Neuronal stem cell (in vitro differentiated cells): Measurements from ENCODE around the gene IGSF9.

ENCODE experiments used
- DNase-seq: peaks from one replicate; pipeline ENCODE4 v3.0.0-alpha.2; 2013; ENCODE audit warnings: low spot score
- H2AFZ ChIP-seq: one replicate; pipeline ENCODE4 v1.6.1; 2013; ENCODE audit warnings: mild to moderate bottlenecking, low read length, inconsistent platforms
- H2AK5ac ChIP-seq: 2 replicates; pipeline ENCODE4 v1.6.1; 2013; ENCODE audit warnings: low read depth, mild to moderate bottlenecking, inconsistent platforms, low read length, moderate library complexity, mixed read lengths
- H2BK120ac ChIP-seq: 2 replicates; pipeline ENCODE4 v1.6.1; 2013; ENCODE audit warnings: low read depth, mild to moderate bottlenecking, inconsistent platforms, low read length, moderate library complexity, mixed read lengths
- H2BK12ac ChIP-seq: one replicate; pipeline ENCODE4 v1.6.1; 2013; ENCODE audit warnings: low read length, inconsistent platforms
- H2BK15ac ChIP-seq: 2 replicates; pipeline ENCODE4 v1.6.1; 2013; ENCODE audit warnings: mild to moderate bottlenecking, low read length, inconsistent platforms, mixed read lengths
- H2BK5ac ChIP-seq: one replicate; pipeline ENCODE4 v1.6.1; 2013; ENCODE audit warnings: inconsistent platforms, mild to moderate bottlenecking, low read length, moderate library complexity
- H3K14ac ChIP-seq: one replicate; pipeline ENCODE4 v1.6.1; 2013; ENCODE audit warnings: low read length, inconsistent platforms
- H3K18ac ChIP-seq: 2 replicates; pipeline ENCODE4 v1.6.1; 2013; ENCODE audit warnings: low read length, inconsistent platforms
- H3K23ac ChIP-seq: 2 replicates; pipeline ENCODE4 v1.6.1; 2013; ENCODE audit warnings: low read depth, mild to moderate bottlenecking, mixed read lengths, low read length, inconsistent platforms; ENCODE audit not compliant: poor library complexity
- H3K27ac ChIP-seq: replicated peaks from 3 replicates; pipeline ENCODE4 v1.5.1; 2013; ENCODE audit warnings: low read length, inconsistent platforms
- H3K27me3 ChIP-seq, 3 experiments: 2 replicates each; pipeline ENCODE4 v1.6.1; 2013; ENCODE audit warnings: low read length in 3 of 3, mild to moderate bottlenecking in 2 of 3, inconsistent platforms in 1 of 3, low read depth in 1 of 3, mixed read lengths in 1 of 3, moderate library complexity in 1 of 3; ENCODE audit not compliant: control insufficient read depth in 3 of 3, insufficient read depth in 3 of 3
- H3K36me3 ChIP-seq, 2 donors: replicated peaks in 1 of 2; 2 replicates each; pipeline ENCODE4 v1.6.1; 2013; ENCODE audit warnings: low read length in 2 of 2; ENCODE audit not compliant: control insufficient read depth in 2 of 2, insufficient read depth in 2 of 2
- H3K4ac ChIP-seq: 2 replicates; pipeline ENCODE4 v1.6.1; 2013; ENCODE audit warnings: inconsistent platforms, mild to moderate bottlenecking, low read length, moderate library complexity
- H3K4me1 ChIP-seq, 2 donors: 1 replicate in 1 of 2; 2 replicates in 1 of 2; pipeline ENCODE4 v1.6.1; 2013; ENCODE audit warnings: low read length in 2 of 2, low read depth in 1 of 2; ENCODE audit not compliant: control insufficient read depth in 2 of 2, insufficient read depth in 1 of 2
- H3K4me2 ChIP-seq: one replicate; pipeline ENCODE4 v1.6.1; 2013; ENCODE audit warnings: mild to moderate bottlenecking, low read length, inconsistent platforms; ENCODE audit not compliant: insufficient read depth, poor library complexity, severe bottlenecking
- H3K4me3 ChIP-seq, 2 donors: 2 replicates each; pipeline ENCODE4 v1.5.1; 2013; ENCODE audit warnings: low read length in 2 of 2, mild to moderate bottlenecking in 2 of 2, inconsistent platforms in 1 of 2, moderate library complexity in 1 of 2
- H3K79me1 ChIP-seq: one replicate; pipeline ENCODE4 v1.6.1; 2013; ENCODE audit warnings: low read depth, mild to moderate bottlenecking, inconsistent platforms, low read length, moderate library complexity
- H3K9ac ChIP-seq: one replicate; pipeline ENCODE4 v1.6.1; 2013; ENCODE audit warnings: mild to moderate bottlenecking, low read depth, low read length, inconsistent platforms; ENCODE audit not compliant: poor library complexity
- H3K9me3 ChIP-seq, 2 donors: replicated peaks in 1 of 2; 2 replicates each; pipeline versions ENCODE3 to v1.6.1; 2013; ENCODE audit warnings: low read length in 2 of 2, mild to moderate bottlenecking in 2 of 2, inconsistent platforms in 1 of 2, low read depth in 1 of 2, mixed read lengths in 1 of 2, moderate library complexity in 1 of 2; ENCODE audit not compliant: control insufficient read depth in 2 of 2, insufficient read depth in 1 of 2
- H4K8ac ChIP-seq: one replicate; pipeline ENCODE4 v1.6.1; 2013; ENCODE audit warnings: low read depth, mild to moderate bottlenecking, inconsistent platforms, low read length, moderate library complexity
- H4K91ac ChIP-seq: one replicate; pipeline ENCODE4 v1.6.1; 2013; ENCODE audit warnings: low read length, low read depth, mild to moderate bottlenecking, inconsistent platforms; ENCODE audit not compliant: poor library complexity
- WGBS, 2 donors: extraction: QIAGEN DNeasy Blood & Tissue Kit; methylation state at CpG; one replicate each; pipeline ENCODE4 v1.1.7; 2013; ENCODE audit warnings: missing lambda C conversion rate in 2 of 2, mixed read lengths in 1 of 2; ENCODE audit not compliant: insufficient read length in 2 of 2, insufficient replicate concordance in 1 of 2; ENCODE audit errors: extremely low coverage in 2 of 2; 5-methylcytosine and 5-hydroxymethylcytosine counted together

The IGSF9 gene

GRCh38 chr1:159957824-159958268 is 12.4 kb upstream of the IGSF9 start:
- Histone ChIP-seq H3K27me3 (peaks cover 0 to 34% (median 0%) of the 10 kb centered on the region in 3 experiments), H3K4me1 (no peaks in the 10 kb centered on the region), H2BK5ac (no peak overlapping the region), H4K8ac (no peak overlapping the region), H2BK120ac (no peak overlapping the region), H3K14ac (no peak overlapping the region), H2BK15ac (no peak overlapping the region), H2BK12ac (no peak overlapping the region), H2AFZ (no peak overlapping the region), H3K18ac (peak overlapping the region; percentile 70), H3K4me3 (no peak overlapping the region), H4K91ac (no peak overlapping the region), H3K79me1 (no peaks in the 10 kb centered on the region), H3K9ac (peak overlapping the region; percentile 63), H3K27ac (no peak overlapping the region), H3K36me3 (no peaks in the 10 kb centered on the region), H2AK5ac (no peak overlapping the region), H3K4me2 (no peak overlapping the region), H3K9me3 (no peaks in the 10 kb centered on the region), H3K23ac (no peak overlapping the region), H3K4ac (no peak overlapping the region)
- no CpG with 5 or more reads among the region's 9 CpGs for WGBS, 2 donors
- DNase-seq = no peak

GRCh38 chr1:159955456-159955855 is 10.0 kb upstream of the IGSF9 start:
- H3K9me3 ChIP-seq = no peaks in the 10 kb centered on the region
- no peak overlapping the region for H4K8ac ChIP-seq
- H4K91ac ChIP-seq = no peak overlapping the region
- DNase-seq = no peak
- no peaks in the 10 kb centered on the region for H3K36me3 ChIP-seq
- no peaks in the 10 kb centered on the region for H3K79me1 ChIP-seq
- no peak overlapping the region for H2BK12ac ChIP-seq
- WGBS, 2 donors = no CpG with 5 or more reads among the region's 3 CpGs
- no peak overlapping the region for H2AFZ ChIP-seq
- no peak overlapping the region for H2BK5ac ChIP-seq
- H3K14ac ChIP-seq = no peak overlapping the region
- no peaks in the 10 kb centered on the region for H3K4me1 ChIP-seq
- no peak overlapping the region for H3K23ac ChIP-seq
- no peak overlapping the region for H3K18ac ChIP-seq
- no peak overlapping the region for H2AK5ac ChIP-seq
- H3K27ac ChIP-seq = no peak overlapping the region
- no peak overlapping the region for H3K4me3 ChIP-seq
- H3K4me2 ChIP-seq = no peak overlapping the region
- H2BK15ac ChIP-seq = no peak overlapping the region
- peaks cover 0 to 53% (median 0%) of the 10 kb centered on the region in 3 experiments for H3K27me3 ChIP-seq
- no peak overlapping the region for H2BK120ac ChIP-seq
- no peak overlapping the region for H3K4ac ChIP-seq
- no peak overlapping the region for H3K9ac ChIP-seq

GRCh38 chr1:159953536-159954515 is 8.4 kb upstream of the IGSF9 start, which contains the start of gene SLAMF9:
TSS of gene SLAMF9 (minus strand) at chr1:159954237. CDS start at chr1:159954137, 100 bp downstream.
- H3K9ac ChIP-seq = no peak within 1 kb of the TSS
- H2AFZ ChIP-seq = no peak within 1 kb of the TSS
- H3K14ac ChIP-seq = no peak within 1 kb of the TSS
- H3K23ac ChIP-seq = no peak within 1 kb of the TSS
- H3K4me3 ChIP-seq = no peak within 1 kb of the TSS
- H3K27ac ChIP-seq = no peak within 1 kb of the TSS
- WGBS, 2 donors = no CpG with 5 or more reads among the region's 11 CpGs
- no peaks in the 10 kb centered on the region for H3K9me3 ChIP-seq
- peaks cover 0 to 1% of the 10 kb centered on the region in 2 donors for H3K4me1 ChIP-seq
- no peak for DNase-seq
- no peak within 1 kb of the TSS for H3K4me2 ChIP-seq
- no peak within 1 kb of the TSS for H3K4ac ChIP-seq
- no peak within 1 kb of the TSS for H2BK12ac ChIP-seq
- H4K91ac ChIP-seq = no peak within 1 kb of the TSS
- H3K18ac ChIP-seq = no peak within 1 kb of the TSS
- H2BK5ac ChIP-seq = no peak within 1 kb of the TSS
- H3K36me3 ChIP-seq = no peaks in the 10 kb centered on the region
- no peak within 1 kb of the TSS for H2BK15ac ChIP-seq
- H2BK120ac ChIP-seq = no peak within 1 kb of the TSS
- H3K27me3 ChIP-seq = peaks cover 0 to 60% (median 0%) of the 10 kb centered on the region in 3 experiments
- H2AK5ac ChIP-seq = no peak within 1 kb of the TSS
- no peak within 1 kb of the TSS for H4K8ac ChIP-seq
- H3K79me1 ChIP-seq = no peaks in the 10 kb centered on the region

GRCh38 chr1:159952932-159953331 is 7.5 kb upstream of the IGSF9 start:
- Histone ChIP-seq H3K18ac (no peak overlapping the region), H3K4me3 (no peak overlapping the region), H3K79me1 (no peaks in the 10 kb centered on the region), H2AK5ac (no peak overlapping the region), H4K91ac (no peak overlapping the region), H3K36me3 (no peaks in the 10 kb centered on the region), H3K9me3 (no peaks in the 10 kb centered on the region), H2AFZ (no peak overlapping the region), H3K27me3 (peaks cover 0 to 65% (median 0%) of the 10 kb centered on the region in 3 experiments), H2BK15ac (no peak overlapping the region), H3K27ac (no peak overlapping the region), H3K4me1 (peaks cover 0 to 1% of the 10 kb centered on the region in 2 donors), H3K9ac (no peak overlapping the region), H2BK12ac (no peak overlapping the region), H4K8ac (no peak overlapping the region), H3K4ac (no peak overlapping the region), H3K4me2 (no peak overlapping the region), H2BK5ac (no peak overlapping the region), H2BK120ac (no peak overlapping the region), H3K23ac (no peak overlapping the region), H3K14ac (no peak overlapping the region)
- WGBS, 2 donors = no CpG with 5 or more reads among the region's 5 CpGs
- no peak for DNase-seq
